Neuronal stem cell (in vitro differentiated cells): ENCODE results near the gene UPF2.

Experiments
- DNase-seq: peaks from one replicate; pipeline ENCODE4 v3.0.0-alpha.2; 2013; ENCODE audit warnings: low spot score
- H2AFZ ChIP-seq: one replicate; pipeline ENCODE4 v1.6.1; 2013; ENCODE audit warnings: mild to moderate bottlenecking, low read length, inconsistent platforms
- H2AK5ac ChIP-seq: 2 replicates; pipeline ENCODE4 v1.6.1; 2013; ENCODE audit warnings: low read depth, mild to moderate bottlenecking, inconsistent platforms, low read length, moderate library complexity, mixed read lengths
- H2BK120ac ChIP-seq: 2 replicates; pipeline ENCODE4 v1.6.1; 2013; ENCODE audit warnings: low read depth, mild to moderate bottlenecking, inconsistent platforms, low read length, moderate library complexity, mixed read lengths
- H2BK12ac ChIP-seq: one replicate; pipeline ENCODE4 v1.6.1; 2013; ENCODE audit warnings: low read length, inconsistent platforms
- H2BK15ac ChIP-seq: 2 replicates; pipeline ENCODE4 v1.6.1; 2013; ENCODE audit warnings: mild to moderate bottlenecking, low read length, inconsistent platforms, mixed read lengths
- H2BK5ac ChIP-seq: one replicate; pipeline ENCODE4 v1.6.1; 2013; ENCODE audit warnings: inconsistent platforms, mild to moderate bottlenecking, low read length, moderate library complexity
- H3K14ac ChIP-seq: one replicate; pipeline ENCODE4 v1.6.1; 2013; ENCODE audit warnings: low read length, inconsistent platforms
- H3K18ac ChIP-seq: 2 replicates; pipeline ENCODE4 v1.6.1; 2013; ENCODE audit warnings: low read length, inconsistent platforms
- H3K23ac ChIP-seq: 2 replicates; pipeline ENCODE4 v1.6.1; 2013; ENCODE audit warnings: low read depth, mild to moderate bottlenecking, mixed read lengths, low read length, inconsistent platforms; ENCODE audit not compliant: poor library complexity
- H3K27ac ChIP-seq: replicated peaks from 3 replicates; pipeline ENCODE4 v1.5.1; 2013; ENCODE audit warnings: low read length, inconsistent platforms
- H3K27me3 ChIP-seq, 3 experiments: 2 replicates each; pipeline ENCODE4 v1.6.1; 2013; ENCODE audit warnings: low read length in 3 of 3, mild to moderate bottlenecking in 2 of 3, inconsistent platforms in 1 of 3, low read depth in 1 of 3, mixed read lengths in 1 of 3, moderate library complexity in 1 of 3; ENCODE audit not compliant: control insufficient read depth in 3 of 3, insufficient read depth in 3 of 3
- H3K36me3 ChIP-seq, 2 donors: replicated peaks in 1 of 2; 2 replicates each; pipeline ENCODE4 v1.6.1; 2013; ENCODE audit warnings: low read length in 2 of 2; ENCODE audit not compliant: control insufficient read depth in 2 of 2, insufficient read depth in 2 of 2
- H3K4ac ChIP-seq: 2 replicates; pipeline ENCODE4 v1.6.1; 2013; ENCODE audit warnings: inconsistent platforms, mild to moderate bottlenecking, low read length, moderate library complexity
- H3K4me1 ChIP-seq, 2 donors: 1 replicate in 1 of 2; 2 replicates in 1 of 2; pipeline ENCODE4 v1.6.1; 2013; ENCODE audit warnings: low read length in 2 of 2, low read depth in 1 of 2; ENCODE audit not compliant: control insufficient read depth in 2 of 2, insufficient read depth in 1 of 2
- H3K4me2 ChIP-seq: one replicate; pipeline ENCODE4 v1.6.1; 2013; ENCODE audit warnings: mild to moderate bottlenecking, low read length, inconsistent platforms; ENCODE audit not compliant: insufficient read depth, poor library complexity, severe bottlenecking
- H3K4me3 ChIP-seq, 2 donors: 2 replicates each; pipeline ENCODE4 v1.5.1; 2013; ENCODE audit warnings: low read length in 2 of 2, mild to moderate bottlenecking in 2 of 2, inconsistent platforms in 1 of 2, moderate library complexity in 1 of 2
- H3K79me1 ChIP-seq: one replicate; pipeline ENCODE4 v1.6.1; 2013; ENCODE audit warnings: low read depth, mild to moderate bottlenecking, inconsistent platforms, low read length, moderate library complexity
- H3K9ac ChIP-seq: one replicate; pipeline ENCODE4 v1.6.1; 2013; ENCODE audit warnings: mild to moderate bottlenecking, low read depth, low read length, inconsistent platforms; ENCODE audit not compliant: poor library complexity
- H3K9me3 ChIP-seq, 2 donors: replicated peaks in 1 of 2; 2 replicates each; pipeline versions ENCODE3 to v1.6.1; 2013; ENCODE audit warnings: low read length in 2 of 2, mild to moderate bottlenecking in 2 of 2, inconsistent platforms in 1 of 2, low read depth in 1 of 2, mixed read lengths in 1 of 2, moderate library complexity in 1 of 2; ENCODE audit not compliant: control insufficient read depth in 2 of 2, insufficient read depth in 1 of 2
- H4K8ac ChIP-seq: one replicate; pipeline ENCODE4 v1.6.1; 2013; ENCODE audit warnings: low read depth, mild to moderate bottlenecking, inconsistent platforms, low read length, moderate library complexity
- H4K91ac ChIP-seq: one replicate; pipeline ENCODE4 v1.6.1; 2013; ENCODE audit warnings: low read length, low read depth, mild to moderate bottlenecking, inconsistent platforms; ENCODE audit not compliant: poor library complexity
- WGBS, 2 donors: extraction: QIAGEN DNeasy Blood & Tissue Kit; methylation state at CpG; one replicate each; pipeline ENCODE4 v1.1.7; 2013; ENCODE audit warnings: missing lambda C conversion rate in 2 of 2, mixed read lengths in 1 of 2; ENCODE audit not compliant: insufficient read length in 2 of 2, insufficient replicate concordance in 1 of 2; ENCODE audit errors: extremely low coverage in 2 of 2; 5-methylcytosine and 5-hydroxymethylcytosine counted together

Gene UPF2

GRCh38 chr10:12042409-12042796, 206 bp downstream of the UPF2 start:
- no peak for DNase-seq
- peak overlapping the region; percentile 88 for H3K27ac ChIP-seq
- peak overlapping the region; percentile 95 to 97 for H3K4me3 ChIP-seq
- peaks cover 0 to 10% of the 10 kb centered on the region in 2 donors for H3K36me3 ChIP-seq
- no peak overlapping the region for H4K91ac ChIP-seq
- peak overlapping the region; percentile 98 for H3K9ac ChIP-seq
- H3K9me3 ChIP-seq, result no peaks in the 10 kb centered on the region
- peak overlapping the region; percentile 63 for H2BK15ac ChIP-seq
- peak overlapping the region; percentile 98 for H3K18ac ChIP-seq
- H2BK120ac ChIP-seq, result peak overlapping the region; percentile 91
- H2BK5ac ChIP-seq, result peak overlapping the region; percentile 99
- peaks cover 0 to 10% of the 10 kb centered on the region in 2 donors for H3K4me1 ChIP-seq
- peaks cover 6% of the 10 kb centered on the region for H3K79me1 ChIP-seq
- peak overlapping the region; percentile 97 for H3K14ac ChIP-seq
- peak overlapping the region; percentile 11 for H3K4ac ChIP-seq
- H3K4me2 ChIP-seq, result peak overlapping the region; percentile 86
- peak overlapping the region; percentile 87 for H3K23ac ChIP-seq
- H2AFZ ChIP-seq, result peak overlapping the region; percentile 100
- H4K8ac ChIP-seq, result no peak overlapping the region
- no CpG with 5 or more reads among the region's 31 CpGs for WGBS, 2 donors
- H2AK5ac ChIP-seq, result peak overlapping the region; percentile 91
- peak overlapping the region; percentile 41 for H2BK12ac ChIP-seq
- no peaks in the 10 kb centered on the region for H3K27me3 ChIP-seq

- no peak for DNase-seq
- Histone ChIP-seq H3K79me1 (peaks cover 6% of the 10 kb centered on the region), H4K8ac (no peak overlapping the region), H3K36me3 (peaks cover 0 to 11% of the 10 kb centered on the region in 2 donors), H3K4me1 (peaks cover 0 to 10% of the 10 kb centered on the region in 2 donors), H3K27ac (peak overlapping the region; percentile 88), H3K4me2 (peak overlapping the region; percentile 86), H3K4me3 (peak overlapping the region; percentile 95 to 97), H3K9me3 (no peaks in the 10 kb centered on the region), H3K9ac (peak overlapping the region; percentile 98), H2BK5ac (peak overlapping the region; percentile 99), H3K27me3 (no peaks in the 10 kb centered on the region), H2AK5ac (peak overlapping the region; percentile 91), H3K18ac (peak overlapping the region; percentile 98), H3K14ac (peak overlapping the region; percentile 97), H2BK15ac (peak overlapping the region; percentile 63), H2BK12ac (peak overlapping the region; percentile 41), H4K91ac (peak overlapping the region; percentile 40), H2AFZ (peak overlapping the region; percentile 100), H2BK120ac (no peak overlapping the region), H3K23ac (peak overlapping the region; percentile 87), H3K4ac (no peak overlapping the region)
- no CpG with 5 or more reads among the region's 26 CpGs for WGBS, 2 donors
Measured at GRCh38 chr10:12041766-12042408, 722 bp downstream of the UPF2 start.

GRCh38 chr10:12036073-12036655, 6.4 kb downstream of the UPF2 start:
- no CpG with 5 or more reads among the region's 3 CpGs for WGBS, 2 donors
- H3K27me3 ChIP-seq, result no peaks in the 10 kb centered on the region
- no peak overlapping the region for H3K18ac ChIP-seq
- no peak overlapping the region for H2BK5ac ChIP-seq
- no peaks in the 10 kb centered on the region for H3K9me3 ChIP-seq
- no peak overlapping the region for H4K8ac ChIP-seq
- H3K27ac ChIP-seq, result no peak overlapping the region
- no peak overlapping the region for H2AK5ac ChIP-seq
- no peak for DNase-seq
- no peak overlapping the region for H3K14ac ChIP-seq
- H3K4me1 ChIP-seq, result peaks cover 0 to 3% of the 10 kb centered on the region in 2 donors
- H2AFZ ChIP-seq, result no peak overlapping the region
- H3K9ac ChIP-seq, result no peak overlapping the region
- H2BK120ac ChIP-seq, result no peak overlapping the region
- no peak overlapping the region for H3K23ac ChIP-seq
- no peak overlapping the region for H3K4ac ChIP-seq
- H3K36me3 ChIP-seq, result peaks cover 2 to 57% of the 10 kb centered on the region in 2 donors
- no peak overlapping the region for H2BK15ac ChIP-seq
- no peak overlapping the region for H3K4me2 ChIP-seq
- no peaks in the 10 kb centered on the region for H3K79me1 ChIP-seq
- H2BK12ac ChIP-seq, result no peak overlapping the region
- H3K4me3 ChIP-seq, result no peak overlapping the region
- no peak overlapping the region for H4K91ac ChIP-seq

- WGBS, 2 donors, result no CpG with 5 or more reads among the region's 4 CpGs
Measured at GRCh38 chr10:12031404-12031803, 11.2 kb downstream of the UPF2 start.

More at GRCh38 chr10:12031404-12031803, 11.2 kb downstream of the UPF2 start:
- Histone ChIP-seq H2BK120ac (no peak overlapping the region), H2AFZ (no peak overlapping the region), H3K23ac (no peak overlapping the region), H3K14ac (no peak overlapping the region), H2AK5ac (no peak overlapping the region), H3K79me1 (no peaks in the 10 kb centered on the region), H3K27me3 (no peaks in the 10 kb centered on the region), H3K4me2 (no peak overlapping the region), H4K8ac (no peak overlapping the region), H3K4ac (no peak overlapping the region), H3K27ac (no peak overlapping the region), H2BK12ac (no peak overlapping the region), H4K91ac (no peak overlapping the region), H3K18ac (no peak overlapping the region), H2BK5ac (no peak overlapping the region), H3K4me3 (no peak overlapping the region), H2BK15ac (no peak overlapping the region), H3K4me1 (no peaks in the 10 kb centered on the region), H3K9ac (no peak overlapping the region), H3K9me3 (no peaks in the 10 kb centered on the region), H3K36me3 (peaks cover 6 to 80% of the 10 kb centered on the region in 2 donors)
- DNase-seq, result no peak
